ENCODE results near the gene FMO4. TPM values are rescaled to one million over a fixed set of nuclear protein-coding genes. Genes with fewer than 3 reads are reported as not detected.

The FMO4 gene
- total RNA-seq, 1 experiment from 2014 or later = 0.33 TPM

GRCh38 chr1:171352554-171352953, 38.6 kb downstream of the FMO4 start:
- ChIA-PET CTCF (interaction anchor here (0.8 kb wide), 1 partner anchor 428 kb away, joined by 6 read pairs; no protein-coding TSS in a partner anchor), POLR2A (no interaction called here)
- Histone ChIP-seq H3K36me3 (ENCODE audit: control insufficient read depth, insufficient read depth, low read length) (no peaks in the 10 kb centered on the region), H3K4me1 (ENCODE audit: control insufficient read depth, insufficient read depth, low read length) (no peaks in the 10 kb centered on the region), H3K4me3 (ENCODE audit: low read depth in 2 of 2, low read length in 2 of 2) (no peak overlapping the region), H3K9me3 (ENCODE audit: control insufficient read depth, insufficient read depth, low read depth, low read length) (no peaks in the 10 kb centered on the region), H3K27me3 (ENCODE audit: control insufficient read depth, insufficient read depth, low read length) (no peaks in the 10 kb centered on the region), H3K27ac (ENCODE audit: low read length) (no peak overlapping the region)
- TF ChIP-seq SIN3A (IDR thresholded peaks at IDR 0.05; ENCODE audit: borderline replicate concordance, insufficient read depth, low read depth, low read length) (no peak), POLR2AphosphoS5 (IDR thresholded peaks at IDR 0.05; ENCODE audit: low read depth, low read length) (no peak), CTCF (IDR thresholded peaks at IDR 0.05) (no peak), TCF7L2 (IDR thresholded peaks at IDR 0.05; ENCODE audit: low read depth, low read length) (no peak), REST (IDR thresholded peaks at IDR 0.05; ENCODE audit: insufficient read depth in 1 of 2, low read depth in 2 of 2, low read length in 1 of 2) (no peak)
- in situ Hi-C loops (cut with HindIII; ENCODE audit: low pct_unique_long_range_greater_than_20kb, low sequenced_read_pairs) (no loop called here), intact Hi-C loops (cut with micrococcal nuclease; ENCODE audit: unreplicated experiment) (no loop called here)
- ATAC-seq = no peak
- BruUV-seq (replicated peaks) = no TSS peak
- no peak for DNase-seq (ENCODE audit: low read depth, low spot score)

- no peaks in the 10 kb centered on the region for H3K27me3 ChIP-seq (ENCODE audit: control insufficient read depth, insufficient read depth, low read length)
- TF ChIP-seq TCF7L2 (IDR thresholded peaks at IDR 0.05; ENCODE audit: low read depth, low read length) (no peak), REST (IDR thresholded peaks at IDR 0.05; ENCODE audit: insufficient read depth in 1 of 2, low read depth in 2 of 2, low read length in 1 of 2) (no peak), POLR2AphosphoS5 (IDR thresholded peaks at IDR 0.05; ENCODE audit: low read depth, low read length) (no peak), SIN3A (IDR thresholded peaks at IDR 0.05; ENCODE audit: borderline replicate concordance, insufficient read depth, low read depth, low read length) (no peak), CTCF (IDR thresholded peaks at IDR 0.05) (no peak)
- ChIA-PET CTCF (no interaction called here), POLR2A (no interaction called here)
- H3K4me3 ChIP-seq (ENCODE audit: low read depth in 2 of 2, low read length in 2 of 2) = no peak overlapping the region
- in situ Hi-C loops (cut with HindIII; ENCODE audit: low pct_unique_long_range_greater_than_20kb, low sequenced_read_pairs) = no loop called here
- intact Hi-C loops (cut with micrococcal nuclease; ENCODE audit: unreplicated experiment) = no loop called here
- H3K9me3 ChIP-seq (ENCODE audit: control insufficient read depth, insufficient read depth, low read depth, low read length) = no peaks in the 10 kb centered on the region
- no TSS peak for BruUV-seq (replicated peaks)
- H3K27ac ChIP-seq (ENCODE audit: low read length) = no peak overlapping the region
- H3K36me3 ChIP-seq (ENCODE audit: control insufficient read depth, insufficient read depth, low read length) = no peaks in the 10 kb centered on the region
- ATAC-seq (no peak), DNase-seq (ENCODE audit: low read depth, low spot score) (no peak)
- H3K4me1 ChIP-seq (ENCODE audit: control insufficient read depth, insufficient read depth, low read length) = no peaks in the 10 kb centered on the region
Measured at GRCh38 chr1:171355727-171356126, 41.7 kb downstream of the FMO4 start.

Data from Panc1 (cell line).